PC-9 (cell line): ENCODE measurements around the gene RAP1B.

ENCODE experiments used
- EZH2 ChIP-seq: fragments of 200-600 bp; sonication (generic); IDR thresholded peaks from 2 replicates; pipeline ENCODE4 v1.8.0; 2017; ENCODE audit warnings: antibody characterized with exemption, low read depth
- TF ChIP-seq, protein P1 (sequence below): fragments of 200-600 bp; sonication (generic); conservative IDR thresholded peaks from 2 replicates; pipeline ENCODE4 v1.6.1; 2017; ENCODE audit warnings: mixed run types, antibody characterized with exemption, mild to moderate bottlenecking, moderate library complexity

DNA sequence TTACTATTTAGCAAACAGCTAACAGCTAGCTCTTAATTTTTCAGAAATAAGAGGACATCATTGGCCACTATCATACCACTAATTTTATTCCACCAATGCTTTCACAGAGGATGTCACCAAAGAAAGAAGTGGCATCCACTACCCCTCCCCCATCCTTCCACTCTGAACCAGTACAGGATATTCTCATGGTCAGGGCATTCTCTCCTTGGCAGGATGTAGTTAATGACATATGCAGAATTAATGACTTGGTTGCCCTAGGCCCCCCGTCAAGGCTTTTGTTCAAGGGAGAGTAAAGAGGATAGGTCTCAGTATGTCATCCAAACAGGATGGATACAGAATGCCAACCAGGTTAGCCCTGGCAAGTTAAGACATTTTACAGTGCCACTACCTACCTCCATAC lies 57.2 kb downstream of the RAP1B start:
- TF ChIP-seq, protein P1, sequence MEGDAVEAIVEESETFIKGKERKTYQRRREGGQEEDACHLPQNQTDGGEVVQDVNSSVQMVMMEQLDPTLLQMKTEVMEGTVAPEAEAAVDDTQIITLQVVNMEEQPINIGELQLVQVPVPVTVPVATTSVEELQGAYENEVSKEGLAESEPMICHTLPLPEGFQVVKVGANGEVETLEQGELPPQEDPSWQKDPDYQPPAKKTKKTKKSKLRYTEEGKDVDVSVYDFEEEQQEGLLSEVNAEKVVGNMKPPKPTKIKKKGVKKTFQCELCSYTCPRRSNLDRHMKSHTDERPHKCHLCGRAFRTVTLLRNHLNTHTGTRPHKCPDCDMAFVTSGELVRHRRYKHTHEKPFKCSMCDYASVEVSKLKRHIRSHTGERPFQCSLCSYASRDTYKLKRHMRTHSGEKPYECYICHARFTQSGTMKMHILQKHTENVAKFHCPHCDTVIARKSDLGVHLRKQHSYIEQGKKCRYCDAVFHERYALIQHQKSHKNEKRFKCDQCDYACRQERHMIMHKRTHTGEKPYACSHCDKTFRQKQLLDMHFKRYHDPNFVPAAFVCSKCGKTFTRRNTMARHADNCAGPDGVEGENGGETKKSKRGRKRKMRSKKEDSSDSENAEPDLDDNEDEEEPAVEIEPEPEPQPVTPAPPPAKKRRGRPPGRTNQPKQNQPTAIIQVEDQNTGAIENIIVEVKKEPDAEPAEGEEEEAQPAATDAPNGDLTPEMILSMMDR: no peak
- TF ChIP-seq EZH2: no peak
